Activated naive CD8-positive, alpha-beta T cell treated with anti-CD3 and anti-CD28 coated beads, Interleukin-2, amount 50 U/mL, for 24 hours (primary cell): ENCODE measurements around the gene FUOM.

Source experiments
- ATAC-seq: fragments of 150-1000 bp; cut with Tn5 transposase; one replicate; pipeline ENCODE4 v1.10.0; 2021
- DNase-seq: peaks from one replicate; pipeline ENCODE4 v3.0.0; 2021
- H3K27ac Mint-ChIP-seq: one replicate; pipeline ENCODE4 v1.8.0; 2021; ENCODE audit warnings: mild to moderate bottlenecking, mixed read lengths
- H3K27me3 Mint-ChIP-seq: one replicate; pipeline ENCODE4 v1.8.0; 2021; ENCODE audit warnings: mixed read lengths
- H3K36me3 Mint-ChIP-seq: one replicate; pipeline ENCODE4 v1.8.0; 2021; ENCODE audit warnings: low read depth, mixed read lengths
- H3K4me1 Mint-ChIP-seq: one replicate; pipeline ENCODE4 v1.8.0; 2021; ENCODE audit warnings: mixed read lengths
- H3K4me3 Mint-ChIP-seq: one replicate; pipeline ENCODE4 v1.8.0; 2021; ENCODE audit warnings: mild to moderate bottlenecking, moderate library complexity, mixed read lengths
- H3K9me3 Mint-ChIP-seq: one replicate; pipeline ENCODE4 v1.8.0; 2021; ENCODE audit warnings: mixed read lengths

The FUOM gene

DNA sequence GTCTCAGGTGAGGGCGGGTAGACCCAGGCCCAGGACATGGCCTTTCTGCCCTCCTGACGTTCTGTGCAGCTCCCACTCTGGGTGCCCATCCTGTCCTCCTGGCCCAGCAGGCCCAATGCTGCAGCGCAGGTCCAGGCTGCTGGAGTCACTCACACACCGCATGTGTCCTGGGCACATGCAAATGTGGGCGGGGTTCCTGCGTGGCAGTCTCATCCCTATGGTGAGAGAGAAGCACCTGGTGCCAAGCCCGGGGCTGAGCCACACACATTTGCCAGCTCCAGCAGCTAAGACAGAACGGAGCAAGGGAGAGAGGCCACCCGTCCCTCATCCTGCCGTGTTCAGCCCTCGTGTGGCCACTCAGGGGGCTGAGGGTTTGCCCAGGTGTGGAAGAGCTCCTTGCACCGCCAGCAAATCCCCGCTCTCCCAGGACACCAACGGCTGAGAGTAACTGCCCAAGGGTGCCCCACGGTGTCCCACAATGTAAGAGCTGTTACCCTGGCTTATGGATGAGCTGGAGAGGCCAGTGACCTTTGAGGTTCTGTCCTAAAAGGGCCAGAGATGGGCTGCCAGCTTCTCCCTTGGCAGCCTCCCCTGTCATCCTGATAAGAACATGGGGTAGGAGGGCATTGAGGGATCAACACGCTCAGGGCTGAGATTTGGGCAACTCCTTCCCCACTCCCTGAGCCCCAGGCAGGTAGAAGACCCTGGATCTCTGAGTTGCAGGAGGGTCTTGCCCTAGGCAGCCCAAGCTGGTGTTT lies 4.4 kb downstream of the FUOM start:
- Mint-ChIP-seq H3K4me1 (peaks cover 5% of the 10 kb centered on the region), H3K27me3 (peaks cover 3% of the 10 kb centered on the region), H3K9me3 (no peaks in the 10 kb centered on the region), H3K27ac (no peak overlapping the region), H3K36me3 (no peaks in the 10 kb centered on the region), H3K4me3 (no peak overlapping the region)
- DNase-seq: no peak
- no peak for ATAC-seq

DNA sequence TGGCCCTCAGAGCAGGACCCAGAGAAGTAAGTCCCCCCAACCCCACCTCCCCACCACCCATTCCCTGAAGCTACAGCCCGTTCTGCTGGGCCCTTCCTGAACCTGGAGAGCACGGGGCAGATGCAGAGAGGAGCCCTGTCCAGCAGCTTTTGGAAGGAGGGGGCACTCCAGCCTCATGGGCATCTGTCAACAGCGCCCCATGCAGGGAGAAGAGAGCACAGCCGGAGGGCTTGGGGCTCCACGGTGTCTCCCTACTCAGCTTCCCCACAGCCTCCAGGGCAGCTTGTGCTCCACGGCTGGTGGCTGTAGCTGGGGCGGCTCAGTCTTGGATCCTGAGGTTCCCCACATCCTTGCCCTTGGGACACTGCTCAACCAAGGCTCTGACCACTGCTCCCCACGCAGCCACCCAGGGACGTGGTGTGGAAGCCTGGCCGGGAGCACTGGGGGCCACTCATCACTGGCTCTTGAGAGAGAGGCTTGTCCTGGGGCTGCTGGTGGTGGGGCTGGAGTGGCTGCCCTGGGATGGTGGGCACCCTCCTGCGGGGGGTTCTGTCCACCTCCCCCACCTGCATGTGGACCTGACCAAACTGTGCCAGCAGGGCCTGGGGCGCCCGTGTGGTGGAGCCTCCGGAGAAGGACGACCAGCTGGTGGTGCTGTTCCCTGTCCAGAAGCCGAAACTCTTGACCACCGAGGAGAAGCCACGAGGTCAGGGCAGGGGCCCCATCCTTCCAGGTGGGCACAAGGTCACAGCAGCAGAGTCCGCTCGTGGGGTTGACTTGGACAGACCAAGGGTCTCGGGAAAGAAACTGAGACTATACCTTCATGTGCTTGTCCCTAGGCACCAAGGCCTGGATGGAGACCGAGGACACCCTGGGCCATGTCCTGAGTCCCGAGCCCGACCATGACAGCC lies 6.2 kb downstream of the FUOM start:
- Mint-ChIP-seq H3K27me3 (peaks cover 6% of the 10 kb centered on the region), H3K27ac (no peak overlapping the region), H3K4me3 (no peak overlapping the region), H3K36me3 (no peaks in the 10 kb centered on the region), H3K4me1 (peaks cover 5% of the 10 kb centered on the region), H3K9me3 (no peaks in the 10 kb centered on the region)
- DNase-seq: no peak
- ATAC-seq: no peak

DNA sequence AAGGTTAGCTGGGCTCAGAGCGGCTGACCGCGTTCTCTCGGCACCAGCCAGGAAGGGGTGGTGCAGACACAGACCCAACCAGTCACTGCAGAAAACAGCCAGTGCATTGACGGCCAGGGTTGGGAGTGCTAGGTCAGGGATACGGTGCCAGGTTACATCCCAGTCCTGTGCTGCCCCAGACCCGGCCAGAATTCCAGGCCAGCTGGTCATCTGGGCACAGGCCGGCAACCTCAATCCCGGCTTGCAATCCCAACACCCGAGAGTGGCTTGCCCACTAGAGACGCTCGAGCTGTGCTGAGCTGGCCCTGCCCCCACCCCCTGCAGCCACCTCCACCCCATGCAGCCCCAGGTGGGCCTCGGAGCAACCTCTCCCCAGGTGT lies 6.9 kb downstream of the FUOM start:
- Mint-ChIP-seq H3K27me3 (peaks cover 11% of the 10 kb centered on the region), H3K36me3 (no peaks in the 10 kb centered on the region), H3K27ac (no peak overlapping the region), H3K4me1 (peaks cover 2% of the 10 kb centered on the region), H3K4me3 (no peak overlapping the region), H3K9me3 (no peaks in the 10 kb centered on the region)
- ATAC-seq (no peak), DNase-seq (no peak)

DNA sequence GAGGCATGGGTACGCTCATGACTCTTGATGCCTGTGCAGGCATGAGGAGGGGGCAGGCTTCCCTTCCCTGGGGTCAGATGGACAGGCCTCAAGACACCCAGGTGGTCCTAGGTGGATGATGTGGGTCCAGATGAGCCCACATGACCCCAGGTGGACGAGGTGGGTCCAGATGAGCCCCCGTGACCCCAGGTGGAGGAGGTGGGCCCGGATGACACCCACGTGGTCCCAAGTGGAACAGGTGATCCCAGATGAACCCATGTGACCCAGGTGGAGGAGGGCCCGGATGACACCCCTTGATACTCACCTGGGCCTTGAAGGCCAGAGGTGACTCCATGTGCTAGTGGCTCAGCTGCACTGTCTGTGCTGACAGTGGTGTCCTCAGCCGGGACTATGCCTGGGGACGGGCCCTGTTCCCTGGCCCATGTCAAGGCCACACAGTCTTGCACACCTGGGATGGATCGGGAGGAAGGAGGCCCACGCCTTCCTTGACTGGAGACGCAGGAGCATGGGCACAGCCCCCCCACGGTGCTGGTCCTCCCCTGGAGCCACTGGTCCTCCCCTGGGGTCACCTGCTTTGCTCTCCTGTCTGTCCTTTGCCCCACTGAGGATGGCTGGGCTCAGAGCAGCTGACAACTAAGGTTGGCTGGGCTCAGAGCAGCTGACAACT lies 7.4 kb downstream of the FUOM start:
- Mint-ChIP-seq H3K9me3 (no peaks in the 10 kb centered on the region), H3K36me3 (no peaks in the 10 kb centered on the region), H3K4me3 (no peak overlapping the region), H3K27ac (no peak overlapping the region), H3K27me3 (peaks cover 16% of the 10 kb centered on the region), H3K4me1 (peaks cover 2% of the 10 kb centered on the region)
- no peak for DNase-seq
- no peak for ATAC-seq

DNA sequence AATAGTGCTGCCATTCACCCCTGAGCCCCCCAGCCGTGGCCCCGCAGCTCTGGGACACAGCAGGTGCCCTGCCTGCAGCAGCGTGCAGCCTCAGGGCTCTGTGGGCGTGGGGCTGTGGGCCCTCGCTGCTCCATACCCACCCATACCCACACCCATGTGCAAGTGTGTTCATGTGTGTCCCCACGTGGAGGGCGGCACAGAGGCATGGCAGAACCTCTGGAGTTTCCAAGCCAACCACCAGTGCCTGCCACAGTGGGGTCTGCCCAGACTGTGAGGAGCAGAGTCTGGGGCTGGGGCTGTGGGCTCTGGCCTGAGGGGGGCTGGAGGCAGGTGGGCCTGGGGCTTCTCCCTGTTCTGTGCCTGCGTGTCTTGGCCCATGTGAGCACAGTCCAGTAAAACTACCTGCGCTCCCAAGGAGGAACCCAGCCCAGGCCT lies 8.2 kb downstream of the FUOM start:
- Mint-ChIP-seq H3K27ac (no peak overlapping the region), H3K9me3 (no peaks in the 10 kb centered on the region)
- no peak for ATAC-seq

DNA sequence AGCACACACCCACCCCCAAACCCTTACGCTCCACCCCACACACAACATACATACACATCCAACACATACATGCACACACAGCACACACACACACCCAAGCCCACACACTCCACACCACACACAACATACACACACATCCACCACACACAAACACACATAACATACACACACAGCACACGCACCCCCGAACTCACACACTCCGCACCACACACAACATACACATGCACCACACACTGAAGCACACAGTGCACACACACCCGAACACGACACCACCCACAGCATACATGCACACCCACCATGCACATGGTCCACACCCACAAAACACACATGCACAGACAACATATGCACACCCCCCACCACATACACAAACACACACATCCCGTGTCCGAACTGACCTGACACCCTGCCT lies 8.7 kb downstream of the FUOM start:
- H3K27ac Mint-ChIP-seq: no peak overlapping the region
- DNase-seq (no peak), ATAC-seq (no peak)
- H3K36me3 Mint-ChIP-seq: no peaks in the 10 kb centered on the region
- H3K9me3 Mint-ChIP-seq: no peaks in the 10 kb centered on the region
- H3K4me1 Mint-ChIP-seq: peaks cover 2% of the 10 kb centered on the region
- H3K27me3 Mint-ChIP-seq: peaks cover 29% of the 10 kb centered on the region
- H3K4me3 Mint-ChIP-seq: no peak overlapping the region

More for the DNA sequence above, 8.2 kb downstream of the FUOM start:
- Mint-ChIP-seq H3K4me1 (peaks cover 2% of the 10 kb centered on the region), H3K4me3 (no peak overlapping the region), H3K27me3 (peaks cover 25% of the 10 kb centered on the region), H3K36me3 (no peaks in the 10 kb centered on the region)
- no peak for DNase-seq

DNA sequence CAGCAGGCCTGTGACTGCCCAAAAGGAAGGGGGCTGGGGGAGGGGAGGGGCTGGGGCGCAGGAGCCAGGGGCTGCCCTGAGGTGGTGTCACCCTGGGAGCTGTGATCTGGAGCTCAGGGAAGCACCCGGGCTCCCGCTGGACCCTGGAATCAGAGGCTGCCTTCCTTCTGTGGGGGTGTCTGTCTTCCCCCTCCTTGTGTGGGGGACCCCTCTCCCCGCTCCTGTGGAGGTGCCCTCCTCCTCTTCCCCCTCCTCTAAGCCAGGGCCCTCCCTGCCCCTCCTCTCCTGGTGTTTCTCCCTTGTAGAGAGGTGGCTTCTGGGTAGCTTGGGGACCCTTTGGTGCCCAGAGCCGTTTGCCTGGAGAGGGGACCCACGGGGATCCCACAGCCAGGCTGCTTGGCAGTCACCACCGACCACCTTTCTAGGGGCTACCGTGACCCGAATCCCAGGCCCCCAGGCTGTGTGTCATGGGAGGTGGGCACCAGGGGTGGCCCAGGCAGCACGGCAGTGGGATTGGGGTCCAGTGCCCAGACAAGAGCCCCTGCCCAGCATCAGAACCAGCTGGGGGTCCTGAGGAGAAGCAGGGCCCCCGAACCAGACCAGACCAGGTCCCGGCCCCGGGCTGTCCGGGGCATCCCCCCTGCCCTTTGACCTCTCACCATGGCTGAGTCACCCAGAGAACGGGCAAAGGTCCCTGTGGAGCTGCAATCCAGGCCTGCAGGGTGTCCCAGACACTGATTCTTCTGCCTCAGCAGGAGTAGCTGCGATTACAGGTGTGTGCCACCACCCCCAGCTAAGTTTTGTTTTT lies 9.9 kb downstream of the FUOM start:
- no peaks in the 10 kb centered on the region for H3K36me3 Mint-ChIP-seq
- H3K9me3 Mint-ChIP-seq: no peaks in the 10 kb centered on the region
- H3K27ac Mint-ChIP-seq: no peak overlapping the region
- H3K4me3 Mint-ChIP-seq: no peak overlapping the region
- DNase-seq (no peak), ATAC-seq (no peak)
- peaks cover 38% of the 10 kb centered on the region for H3K27me3 Mint-ChIP-seq
- peaks cover 5% of the 10 kb centered on the region for H3K4me1 Mint-ChIP-seq

DNA sequence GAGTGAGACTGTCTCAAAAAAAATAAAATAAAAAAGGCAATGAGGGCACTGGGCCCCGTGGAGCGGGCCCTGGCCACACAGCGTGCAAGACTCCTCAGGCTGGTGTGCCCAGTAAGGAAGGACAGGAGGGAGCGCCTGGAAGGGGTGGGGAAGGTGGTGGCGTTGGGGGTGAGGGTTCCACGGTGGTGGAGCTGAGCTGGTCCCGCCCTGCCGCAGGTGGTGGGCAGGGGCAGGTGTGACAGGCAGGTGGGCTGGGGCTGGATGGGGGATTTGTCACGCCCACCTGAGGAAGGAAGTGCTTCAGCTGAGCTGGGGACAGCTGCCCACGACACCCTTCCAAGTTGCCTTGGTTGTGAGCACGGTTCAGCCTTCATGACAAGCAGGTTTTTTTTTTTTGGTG lies 11.4 kb downstream of the FUOM start:
- H3K4me1 Mint-ChIP-seq: peaks cover 5% of the 10 kb centered on the region
- DNase-seq (no peak), ATAC-seq (no peak)
- no peak overlapping the region for H3K27ac Mint-ChIP-seq
- H3K36me3 Mint-ChIP-seq: no peaks in the 10 kb centered on the region
- H3K9me3 Mint-ChIP-seq: no peaks in the 10 kb centered on the region
- no peak overlapping the region for H3K4me3 Mint-ChIP-seq
- peaks cover 44% of the 10 kb centered on the region for H3K27me3 Mint-ChIP-seq

DNA sequence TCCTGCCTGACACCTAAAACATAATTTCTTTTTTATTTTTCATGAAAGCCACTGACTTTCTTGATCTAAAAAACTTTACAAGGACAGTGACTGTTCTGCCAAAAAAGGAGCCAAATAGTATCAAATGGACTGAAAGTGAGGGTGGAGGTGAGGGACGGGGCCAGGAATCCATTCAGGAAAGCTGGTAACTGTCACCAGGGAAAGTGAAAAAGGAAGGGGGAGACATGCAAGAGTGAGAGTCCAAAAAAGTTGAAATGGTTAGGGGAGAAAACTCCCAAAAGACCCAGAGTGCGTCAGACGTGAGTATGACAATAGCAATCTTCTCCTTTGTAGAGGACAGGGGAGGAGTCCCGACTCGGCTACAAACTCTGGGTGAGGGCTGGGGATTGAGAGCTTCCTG lies 13.6 kb downstream of the FUOM start:
- Mint-ChIP-seq H3K27ac (no peak overlapping the region), H3K4me3 (no peak overlapping the region), H3K36me3 (no peaks in the 10 kb centered on the region), H3K27me3 (peaks cover 46% of the 10 kb centered on the region), H3K4me1 (peaks cover 5% of the 10 kb centered on the region), H3K9me3 (no peaks in the 10 kb centered on the region)
- ATAC-seq: no peak
- DNase-seq: no peak

DNA sequence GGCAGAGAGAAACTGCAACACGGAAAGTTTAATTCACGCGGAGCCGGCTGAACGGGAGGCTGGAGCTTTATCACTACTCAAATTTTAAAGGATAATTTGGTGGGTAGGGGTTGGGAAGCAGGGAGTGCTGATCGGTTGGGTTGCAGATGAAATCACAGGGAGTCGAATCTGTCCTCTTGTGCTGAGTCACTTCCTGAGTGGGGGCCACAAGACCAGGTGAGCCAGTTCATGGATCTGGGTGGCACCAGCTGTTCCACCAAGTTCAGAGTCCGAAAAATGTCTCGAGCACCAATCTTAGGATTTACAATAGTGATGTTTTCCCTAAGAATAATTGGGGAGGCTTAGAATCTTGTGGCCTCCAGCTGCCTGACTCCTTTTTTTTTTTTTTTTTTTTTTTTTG lies 14.3 kb downstream of the FUOM start:
- no peaks in the 10 kb centered on the region for H3K36me3 Mint-ChIP-seq
- H3K9me3 Mint-ChIP-seq: no peaks in the 10 kb centered on the region
- peaks cover 3% of the 10 kb centered on the region for H3K4me1 Mint-ChIP-seq
- DNase-seq (no peak), ATAC-seq (no peak)
- peaks cover 44% of the 10 kb centered on the region for H3K27me3 Mint-ChIP-seq
- no peak overlapping the region for H3K4me3 Mint-ChIP-seq
- H3K27ac Mint-ChIP-seq: no peak overlapping the region

DNA sequence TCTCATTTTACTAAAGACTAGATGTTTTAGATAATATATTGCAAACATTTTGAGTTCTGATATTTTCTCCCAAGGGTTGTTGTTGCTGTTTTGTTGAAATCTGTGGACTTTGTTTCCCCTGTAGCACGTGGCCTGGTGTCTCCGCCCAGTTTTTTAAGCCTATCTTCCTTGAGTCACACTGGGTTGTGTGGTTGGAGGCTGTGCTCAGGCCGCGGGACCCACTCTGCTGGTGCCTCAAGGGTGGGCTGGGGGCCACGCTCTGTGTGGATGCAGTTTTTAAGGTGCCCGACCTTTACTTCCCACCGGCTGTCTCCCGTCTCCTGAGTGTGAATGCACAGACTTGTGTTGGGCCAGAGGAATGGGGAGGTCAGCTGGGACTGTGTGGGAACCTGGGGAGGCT lies 14.9 kb downstream of the FUOM start:
- no peak for DNase-seq
- Mint-ChIP-seq H3K9me3 (no peaks in the 10 kb centered on the region), H3K27me3 (peaks cover 44% of the 10 kb centered on the region), H3K36me3 (no peaks in the 10 kb centered on the region), H3K27ac (no peak overlapping the region), H3K4me1 (peaks cover 3% of the 10 kb centered on the region), H3K4me3 (no peak overlapping the region)
- no peak for ATAC-seq

DNA sequence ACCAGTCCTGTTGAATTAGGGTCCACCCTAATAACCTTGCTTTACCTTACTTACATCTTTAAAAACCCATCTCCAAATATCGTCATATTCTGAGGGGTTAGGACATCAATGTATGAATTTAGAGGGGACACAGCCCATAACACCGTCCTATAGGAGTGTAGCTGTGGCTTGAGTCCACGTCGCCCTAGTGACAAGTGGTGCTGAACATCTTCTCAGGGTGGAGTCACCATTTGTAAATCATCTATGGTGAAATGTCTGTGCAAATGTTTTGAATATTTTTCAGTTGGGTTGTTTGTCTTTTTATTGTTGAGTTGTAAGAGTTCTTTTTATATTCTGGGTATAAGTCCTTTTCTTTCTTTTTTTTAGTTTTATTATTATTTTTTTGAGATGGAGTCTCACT lies 15.8 kb downstream of the FUOM start:
- no peak for DNase-seq
- Mint-ChIP-seq H3K27ac (no peak overlapping the region), H3K27me3 (peaks cover 44% of the 10 kb centered on the region), H3K9me3 (no peaks in the 10 kb centered on the region), H3K36me3 (no peaks in the 10 kb centered on the region), H3K4me1 (peaks cover 3% of the 10 kb centered on the region), H3K4me3 (no peak overlapping the region)
- no peak for ATAC-seq

DNA sequence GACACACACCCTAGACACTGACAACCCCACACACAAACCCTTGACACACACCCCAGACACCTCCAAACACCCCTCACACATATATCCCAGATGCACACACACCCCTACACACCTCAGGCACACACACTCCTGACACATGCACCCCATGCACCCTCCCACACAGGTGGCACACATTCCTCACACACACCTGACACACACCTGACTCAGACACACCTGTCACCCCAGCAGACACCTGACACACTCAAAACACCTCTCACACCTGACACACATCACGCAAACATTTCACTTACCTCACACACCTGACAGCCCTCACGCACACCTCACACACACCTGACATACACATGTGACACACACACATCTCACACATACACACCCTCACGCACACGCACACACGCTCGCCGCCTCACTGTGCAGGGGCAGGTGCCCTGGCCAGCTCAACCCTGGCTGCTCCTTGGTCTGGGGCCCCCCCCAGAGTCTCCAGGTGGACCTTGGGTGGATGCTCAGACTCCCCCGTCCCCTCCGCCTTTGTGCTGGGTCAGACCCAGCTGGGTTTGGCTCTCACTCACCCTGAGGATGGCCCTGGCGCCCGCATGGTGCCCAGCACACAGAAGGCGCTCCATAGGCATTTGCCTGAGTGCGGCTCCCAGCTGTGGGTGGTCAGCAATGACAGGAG lies 18.0 kb downstream of the FUOM start:
- no peak for DNase-seq
- H3K27me3 Mint-ChIP-seq: peaks cover 29% of the 10 kb centered on the region
- no peaks in the 10 kb centered on the region for H3K9me3 Mint-ChIP-seq
- H3K4me1 Mint-ChIP-seq: peaks cover 5% of the 10 kb centered on the region
- H3K27ac Mint-ChIP-seq: no peak overlapping the region
- no peak for ATAC-seq
- H3K4me3 Mint-ChIP-seq: no peak overlapping the region
- H3K36me3 Mint-ChIP-seq: no peaks in the 10 kb centered on the region
